SK-N-SH treated with all-trans-retinoic acid at 6 μM for 48 hours (cell line): ENCODE results near the gene AOC3.

Experiments
- ATAC-seq: fragments of 200-7000 bp; cut with Tn5 transposase; 3 replicates; pipeline ENCODE4 v1.9.1; 2020; ENCODE audit warnings: mild to moderate bottlenecking, moderate library complexity
- ARNTL ChIP-seq: fragments of 450-650 bp; formaldehyde crosslinking; IDR thresholded peaks from 2 replicates; pipeline ENCODE4 v1.5.0; 2020; ENCODE audit warnings: low read depth, mild to moderate bottlenecking, moderate library complexity, borderline replicate concordance
- CREB5 ChIP-seq: fragments of 250-450 bp; sonication (Bioruptor Pico); IDR thresholded peaks from 2 replicates; pipeline ENCODE4 v1.5.1; 2020; ENCODE audit warnings: low read depth, mild to moderate bottlenecking, moderate library complexity
- CSDC2 ChIP-seq: fragments of 250-450 bp; sonication (Bioruptor Pico); IDR thresholded peaks from 2 replicates; pipeline ENCODE4 v1.5.0; 2020; ENCODE audit warnings: mild to moderate bottlenecking, moderate library complexity
- CSRNP3 ChIP-seq: fragments of 250-450 bp; sonication (Bioruptor Pico); IDR thresholded peaks from 2 replicates; pipeline ENCODE4 v1.5.1; 2021; ENCODE audit warnings: mild to moderate bottlenecking, moderate library complexity
- ESRRG ChIP-seq: fragments of 250-450 bp; sonication (Bioruptor Pico); IDR thresholded peaks from 2 replicates; pipeline ENCODE4 v1.6.1; 2021; ENCODE audit warnings: mild to moderate bottlenecking
- GLIS3 ChIP-seq: fragments of 250-450 bp; sonication (Bioruptor Pico); IDR thresholded peaks from 2 replicates; pipeline ENCODE4 v1.5.0; 2020; ENCODE audit warnings: mild to moderate bottlenecking, moderate library complexity
- ISL1 ChIP-seq: fragments of 250-450 bp; sonication (Bioruptor Pico); IDR thresholded peaks from 2 replicates; pipeline ENCODE4 v2.1.2; 2022; ENCODE audit warnings: mild to moderate bottlenecking, moderate library complexity
- OSR1 ChIP-seq: fragments of 250-450 bp; sonication (Bioruptor Pico); IDR thresholded peaks from 2 replicates; pipeline ENCODE4 v1.8.0; 2022; ENCODE audit warnings: moderate library complexity, mild to moderate bottlenecking, inconsistent platforms
- PATZ1 ChIP-seq: fragments of 250-450 bp; sonication (Bioruptor Pico); IDR thresholded peaks from 2 replicates; pipeline ENCODE4 v1.8.0; 2020; ENCODE audit warnings: mild to moderate bottlenecking, moderate library complexity, borderline replicate concordance
- POU6F1 ChIP-seq: fragments of 250-450 bp; sonication (Bioruptor Pico); IDR thresholded peaks from 2 replicates; pipeline ENCODE4 v1.8.0; 2021; ENCODE audit warnings: low read depth, mild to moderate bottlenecking, moderate library complexity, borderline replicate concordance
- RARB ChIP-seq: fragments of 250-450 bp; sonication (Bioruptor Pico); IDR thresholded peaks from 2 replicates; pipeline ENCODE4 v1.8.0; 2021; ENCODE audit warnings: mild to moderate bottlenecking, moderate library complexity
- SNAI2 ChIP-seq: fragments of 250-450 bp; sonication (Bioruptor Pico); IDR thresholded peaks from 2 replicates; pipeline ENCODE4 v1.5.0; 2020; ENCODE audit warnings: mild to moderate bottlenecking, moderate library complexity
- TCF4 ChIP-seq: fragments of 250-450 bp; sonication (Bioruptor Pico); IDR thresholded peaks from 2 replicates; pipeline ENCODE4 v1.8.0; 2021; ENCODE audit warnings: mild to moderate bottlenecking, moderate library complexity, borderline replicate concordance
- TOX ChIP-seq: fragments of 250-450 bp; sonication (Bioruptor Pico); IDR thresholded peaks from 2 replicates; pipeline ENCODE4 v1.8.0; 2021; ENCODE audit warnings: mild to moderate bottlenecking, moderate library complexity, borderline replicate concordance
- TSHZ2 ChIP-seq: fragments of 250-450 bp; sonication (Bioruptor Pico); IDR thresholded peaks from 2 replicates; pipeline ENCODE4 v1.5.0; 2020; ENCODE audit warnings: mild to moderate bottlenecking, moderate library complexity
- ZFP3 ChIP-seq: fragments of 250-450 bp; sonication (Bioruptor Pico); IDR thresholded peaks from 2 replicates; pipeline ENCODE4 v1.5.0; 2020; ENCODE audit warnings: mild to moderate bottlenecking, moderate library complexity
- ZFP30 ChIP-seq: fragments of 450-650 bp; formaldehyde crosslinking; IDR thresholded peaks from 2 replicates; pipeline ENCODE4 v1.5.0; 2022; ENCODE audit warnings: mild to moderate bottlenecking, moderate library complexity
- ZNF565 ChIP-seq: fragments of 450-650 bp; formaldehyde crosslinking; conservative IDR thresholded peaks from 2 replicates; pipeline ENCODE4 v1.5.0; 2020; ENCODE audit warnings: low read depth, mild to moderate bottlenecking, moderate library complexity
- ZNF8 ChIP-seq: fragments of 450-650 bp; formaldehyde crosslinking; IDR thresholded peaks from 2 replicates; pipeline ENCODE4 v1.5.0; 2020; ENCODE audit warnings: mild to moderate bottlenecking, moderate library complexity

The AOC3 gene

GRCh38 chr17:42886283-42887176, 35.5 kb downstream of the AOC3 start (continued):
- TF ChIP-seq CSDC2 (CRISPR knock-in tag) = no peak
- TF ChIP-seq ARNTL = no peak
- TF ChIP-seq SNAI2 = no peak
- no peak for TF ChIP-seq ESRRG (CRISPR knock-in tag)

GRCh38 chr17:42889809-42890208, 38.8 kb downstream of the AOC3 start:
- ATAC-seq = no peak
- no peak for TF ChIP-seq ZNF8
- no peak for TF ChIP-seq TSHZ2 (CRISPR knock-in tag)
- TF ChIP-seq OSR1 (CRISPR knock-in tag) = no peak
- no peak for TF ChIP-seq GLIS3 (CRISPR knock-in tag)

- ATAC-seq = no peak
- no peak for TF ChIP-seq GLIS3 (CRISPR knock-in tag)
- TF ChIP-seq ZNF565 (CRISPR knock-in tag) = no peak
- TF ChIP-seq ARNTL = no peak
- TF ChIP-seq ZFP30 (CRISPR knock-in tag) = no peak
- no peak for TF ChIP-seq RARB (CRISPR knock-in tag)
- no peak for TF ChIP-seq ISL1 (CRISPR knock-in tag)
- no peak for TF ChIP-seq OSR1 (CRISPR knock-in tag)
- no peak for TF ChIP-seq CSRNP3
- no peak for TF ChIP-seq TOX (CRISPR knock-in tag)
- no peak for TF ChIP-seq TCF4 (CRISPR knock-in tag)
- TF ChIP-seq ZNF8 = no peak
- TF ChIP-seq CREB5 (CRISPR knock-in tag) = no peak
- TF ChIP-seq PATZ1 (CRISPR knock-in tag) = no peak
- TF ChIP-seq ZFP3 (CRISPR knock-in tag) = no peak
- TF ChIP-seq POU6F1 = no peak
These were observed 40.6 kb downstream of the AOC3 start for GRCh38 chr17:42891539-42892152.
